ENCODE measurements around the gene GGA2.
"Not testable (repeated sequence)": the region's sequence is repeated elsewhere in the genome, so short reads cannot be mapped to it uniquely, and the experiment has no call there.

GGA2 gene, protein sequence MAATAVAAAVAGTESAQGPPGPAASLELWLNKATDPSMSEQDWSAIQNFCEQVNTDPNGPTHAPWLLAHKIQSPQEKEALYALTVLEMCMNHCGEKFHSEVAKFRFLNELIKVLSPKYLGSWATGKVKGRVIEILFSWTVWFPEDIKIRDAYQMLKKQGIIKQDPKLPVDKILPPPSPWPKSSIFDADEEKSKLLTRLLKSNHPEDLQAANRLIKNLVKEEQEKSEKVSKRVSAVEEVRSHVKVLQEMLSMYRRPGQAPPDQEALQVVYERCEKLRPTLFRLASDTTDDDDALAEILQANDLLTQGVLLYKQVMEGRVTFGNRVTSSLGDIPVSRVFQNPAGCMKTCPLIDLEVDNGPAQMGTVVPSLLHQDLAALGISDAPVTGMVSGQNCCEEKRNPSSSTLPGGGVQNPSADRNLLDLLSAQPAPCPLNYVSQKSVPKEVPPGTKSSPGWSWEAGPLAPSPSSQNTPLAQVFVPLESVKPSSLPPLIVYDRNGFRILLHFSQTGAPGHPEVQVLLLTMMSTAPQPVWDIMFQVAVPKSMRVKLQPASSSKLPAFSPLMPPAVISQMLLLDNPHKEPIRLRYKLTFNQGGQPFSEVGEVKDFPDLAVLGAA

DNA sequence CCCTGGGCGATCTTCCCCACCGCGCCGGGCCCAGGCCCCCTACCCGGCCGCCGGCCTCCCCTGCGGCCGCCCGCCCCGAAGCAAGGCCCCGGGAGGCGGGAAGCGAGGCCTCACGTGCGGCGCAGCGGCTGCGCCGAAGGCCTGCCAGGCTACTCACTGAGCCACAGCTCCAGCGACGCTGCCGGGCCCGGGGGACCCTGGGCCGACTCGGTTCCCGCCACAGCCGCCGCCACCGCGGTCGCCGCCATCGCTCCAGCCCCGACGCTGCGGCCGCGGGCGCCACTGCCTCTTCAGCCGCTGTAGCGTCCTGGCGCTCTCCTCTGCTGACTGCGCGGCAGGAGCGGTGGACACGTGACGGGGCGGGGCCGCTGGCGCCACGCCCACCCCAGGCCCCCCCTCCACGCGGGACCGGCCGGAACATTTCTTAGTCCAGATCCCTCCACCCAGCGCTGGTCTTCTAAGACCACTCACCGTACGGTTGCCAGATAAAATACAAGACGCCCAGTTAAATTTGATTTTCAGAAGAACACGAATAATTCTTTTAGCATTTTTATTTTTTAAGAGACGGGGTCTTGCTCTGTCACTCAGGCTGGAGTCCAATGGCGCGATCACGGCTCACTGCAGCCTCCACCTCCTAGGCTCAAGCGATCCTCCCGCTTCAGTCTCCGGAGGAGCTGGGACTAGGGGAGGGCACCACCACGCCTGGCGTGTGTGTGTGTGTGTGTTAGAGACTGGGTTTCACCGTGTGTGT lies at the start of gene GGA2:
Gene GGA2 (minus strand): TSS at position 331 of the 751 bp plus-strand sequence. CDS start 83 bp downstream, at position 248.
- peak; percentile 57 for DNase-seq

DNA sequence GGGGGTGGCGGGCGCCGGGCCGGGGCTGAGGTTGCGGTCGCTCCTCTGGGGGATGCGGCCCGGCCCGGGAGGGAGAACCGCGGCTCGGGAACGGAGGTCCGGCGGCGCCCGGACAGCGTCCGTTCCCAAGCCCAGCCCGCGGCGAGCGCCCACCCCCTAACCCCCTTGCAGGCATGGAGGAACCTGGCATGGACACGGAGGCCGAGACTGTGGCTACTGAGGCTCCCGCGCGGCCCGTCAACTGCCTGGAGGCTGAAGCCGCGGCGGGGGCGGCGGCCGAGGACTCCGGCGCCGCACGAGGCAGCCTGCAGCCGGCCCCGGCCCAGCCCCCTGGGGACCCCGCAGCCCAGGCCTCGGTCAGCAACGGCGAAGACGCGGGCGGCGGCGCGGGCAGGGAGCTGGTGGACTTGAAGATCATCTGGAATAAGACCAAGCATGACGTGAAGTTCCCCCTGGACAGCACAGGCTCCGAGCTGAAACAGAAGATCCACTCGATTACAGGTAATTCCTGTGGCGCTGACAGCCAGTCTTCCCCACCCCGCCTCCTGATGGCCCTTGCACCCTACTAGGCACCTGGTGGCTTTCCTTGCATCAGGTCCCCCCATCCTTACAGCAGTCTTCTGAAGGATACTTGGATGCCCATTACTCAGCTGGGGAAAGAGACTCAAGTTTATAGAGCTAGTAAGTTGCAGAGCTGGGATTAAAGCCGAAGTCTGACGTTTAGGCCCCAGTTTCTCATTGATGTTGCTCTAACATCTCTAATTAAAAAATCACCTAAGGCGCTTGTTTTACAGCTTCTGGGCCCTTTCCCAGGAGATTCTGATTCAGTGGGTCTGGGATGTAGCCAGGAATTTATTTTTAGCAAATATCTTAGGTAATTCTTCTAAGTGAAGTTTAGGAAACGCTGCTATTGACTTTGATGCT lies 47.7 kb upstream of the GGA2 start:
- no peak for DNase-seq

DNA sequence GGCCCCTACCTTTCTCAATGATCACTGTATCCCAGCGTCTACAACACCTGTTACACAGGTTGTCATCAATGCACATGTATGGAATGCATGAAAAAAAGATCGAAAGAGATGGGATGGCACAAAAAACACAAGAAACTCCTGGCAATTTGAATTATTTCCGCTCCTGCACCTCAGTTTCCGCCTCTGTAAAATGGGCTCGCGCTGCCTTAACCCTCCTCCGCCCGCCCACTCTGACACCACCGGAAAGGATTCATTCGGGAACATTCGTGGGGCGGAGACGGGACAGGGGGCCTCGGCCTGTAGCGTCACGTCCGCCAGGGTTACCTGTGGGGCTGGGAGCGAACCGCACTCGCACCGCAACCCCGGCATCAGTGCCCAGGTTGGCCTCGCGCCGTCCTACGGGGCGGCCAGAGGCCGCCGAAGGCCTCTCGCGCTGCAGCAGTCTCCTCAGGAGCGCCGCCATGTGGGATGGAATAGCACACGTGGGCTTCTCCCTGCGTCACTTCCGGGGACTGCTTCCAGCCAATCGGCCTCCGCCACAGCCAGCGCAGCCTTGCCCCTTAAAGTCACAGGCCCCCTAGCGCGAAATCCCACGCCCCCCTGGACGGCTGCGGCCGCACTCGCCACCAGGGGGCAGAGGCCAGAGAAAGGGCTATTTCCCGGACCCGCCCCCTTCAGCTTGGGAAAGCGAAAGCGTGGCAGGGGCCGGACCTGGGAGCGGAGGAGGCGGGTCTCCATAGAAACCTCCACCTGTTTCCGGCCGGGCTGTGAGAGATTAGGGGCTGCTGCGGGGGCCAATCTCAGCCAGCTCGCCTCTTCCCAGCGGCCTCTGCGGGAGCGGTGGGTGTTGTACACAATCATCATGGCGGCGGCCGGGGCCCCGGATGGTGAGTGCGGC lies 46.8 kb upstream of the GGA2 start, which contains the start of the genes EARS2 and UBFD1:
Gene EARS2 (minus strand): TSS at position 470 of the 898 bp plus-strand sequence. CDS start 7 bp downstream, at position 463.
Gene UBFD1 (plus strand): TSS at position 847 of the 898 bp plus-strand sequence. CDS start 16 bp downstream, at position 863.
- DNase-seq = peak; percentile 97

DNA sequence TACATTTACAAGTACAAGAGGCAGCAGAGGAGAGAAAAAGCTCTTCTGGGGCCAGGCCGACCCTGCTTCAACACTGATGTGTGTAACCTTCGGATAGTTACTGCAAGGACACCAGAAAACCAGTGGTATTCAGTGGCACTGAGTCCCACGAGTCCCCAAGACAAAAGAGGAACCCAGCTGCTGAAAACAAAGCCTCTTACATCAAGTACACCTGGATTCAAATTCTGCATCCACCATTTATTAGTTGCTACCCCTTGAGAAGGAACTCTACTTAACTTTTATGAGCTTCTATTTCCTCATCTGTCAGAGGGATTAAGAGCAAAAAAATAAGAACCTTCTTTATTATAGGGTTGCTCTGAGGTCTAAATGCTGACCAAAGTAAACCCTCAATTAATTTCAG lies 44.2 kb upstream of the GGA2 start:
- DNase-seq = no peak

DNA sequence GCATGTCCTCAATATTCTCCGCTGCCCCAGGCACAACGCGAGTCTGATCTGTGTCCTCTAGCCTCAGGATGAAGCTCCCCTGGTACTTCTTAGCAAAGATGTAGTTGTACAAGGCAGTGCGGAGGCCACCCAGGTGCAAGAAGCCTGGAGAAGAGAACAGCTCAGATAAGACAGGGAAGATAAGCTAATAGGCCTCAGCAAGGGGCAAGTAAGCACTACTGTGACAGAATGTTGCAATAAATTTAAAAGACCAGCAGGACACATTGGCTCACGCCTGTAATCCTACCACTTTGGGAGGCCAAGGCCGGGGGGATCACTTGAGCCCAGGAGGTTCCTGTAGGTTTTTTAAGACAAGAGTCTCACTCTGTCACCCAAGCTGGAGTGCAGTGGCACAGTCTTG lies 41.9 kb upstream of the GGA2 start:
- DNase-seq = no peak

DNA sequence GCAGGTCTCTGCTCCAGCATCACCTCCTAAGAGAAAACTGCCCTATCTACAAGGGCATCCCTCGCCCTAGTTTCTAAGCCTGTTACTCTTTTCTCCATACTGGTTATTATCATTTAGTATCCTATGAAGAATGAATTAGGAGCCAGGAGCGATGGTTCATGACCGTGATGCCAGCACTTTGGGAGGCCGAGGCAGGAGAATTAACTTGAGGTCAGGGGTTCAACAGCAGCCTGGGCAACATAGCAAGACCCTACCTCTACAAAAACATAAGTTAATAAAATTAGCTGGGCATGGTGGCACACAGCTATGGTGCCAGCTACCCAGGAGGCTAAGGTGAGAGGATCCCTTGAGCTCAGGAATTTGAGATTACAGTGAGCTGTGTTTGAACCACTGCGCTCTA lies 39.6 kb upstream of the GGA2 start:
- DNase-seq = no peak

DNA sequence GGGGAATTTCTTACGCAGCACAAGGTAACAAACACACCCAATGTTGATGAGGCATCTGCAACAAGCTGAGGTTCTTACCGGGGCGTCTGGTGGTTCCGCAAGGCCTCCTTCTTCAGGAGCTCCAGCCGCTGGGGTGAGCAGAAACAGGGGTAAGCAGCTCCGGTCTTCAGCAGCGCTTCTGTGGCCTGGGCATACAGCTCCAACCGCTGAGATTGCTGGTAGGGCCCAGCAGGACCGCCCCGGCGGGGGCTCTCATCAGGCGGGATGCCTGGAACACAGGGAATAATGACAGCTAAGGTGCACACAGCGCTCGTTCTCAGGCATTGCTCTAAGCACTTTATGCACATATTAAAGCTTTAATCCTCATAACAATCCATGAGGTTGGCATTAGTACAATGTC lies 34.1 kb upstream of the GGA2 start:
- no peak for DNase-seq

DNA sequence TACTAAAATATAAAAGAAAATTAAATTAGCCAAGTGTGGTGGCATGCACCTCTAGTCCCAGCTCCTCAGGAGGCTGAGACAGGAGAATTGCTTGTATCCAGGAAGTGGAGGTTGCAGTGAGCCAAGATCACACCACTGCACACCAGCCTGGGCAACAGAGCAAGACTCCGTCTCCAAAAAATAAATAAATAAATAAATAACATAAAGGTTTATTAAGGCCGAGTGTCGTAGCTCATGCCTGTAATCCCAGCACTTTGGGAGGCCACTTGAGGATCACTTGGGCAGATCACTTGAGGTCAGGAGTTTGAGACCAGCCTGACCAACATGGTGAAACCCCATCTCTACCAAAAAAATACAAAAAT lies 30.5 kb upstream of the GGA2 start:
- DNase-seq = not testable (repeated sequence)

DNA sequence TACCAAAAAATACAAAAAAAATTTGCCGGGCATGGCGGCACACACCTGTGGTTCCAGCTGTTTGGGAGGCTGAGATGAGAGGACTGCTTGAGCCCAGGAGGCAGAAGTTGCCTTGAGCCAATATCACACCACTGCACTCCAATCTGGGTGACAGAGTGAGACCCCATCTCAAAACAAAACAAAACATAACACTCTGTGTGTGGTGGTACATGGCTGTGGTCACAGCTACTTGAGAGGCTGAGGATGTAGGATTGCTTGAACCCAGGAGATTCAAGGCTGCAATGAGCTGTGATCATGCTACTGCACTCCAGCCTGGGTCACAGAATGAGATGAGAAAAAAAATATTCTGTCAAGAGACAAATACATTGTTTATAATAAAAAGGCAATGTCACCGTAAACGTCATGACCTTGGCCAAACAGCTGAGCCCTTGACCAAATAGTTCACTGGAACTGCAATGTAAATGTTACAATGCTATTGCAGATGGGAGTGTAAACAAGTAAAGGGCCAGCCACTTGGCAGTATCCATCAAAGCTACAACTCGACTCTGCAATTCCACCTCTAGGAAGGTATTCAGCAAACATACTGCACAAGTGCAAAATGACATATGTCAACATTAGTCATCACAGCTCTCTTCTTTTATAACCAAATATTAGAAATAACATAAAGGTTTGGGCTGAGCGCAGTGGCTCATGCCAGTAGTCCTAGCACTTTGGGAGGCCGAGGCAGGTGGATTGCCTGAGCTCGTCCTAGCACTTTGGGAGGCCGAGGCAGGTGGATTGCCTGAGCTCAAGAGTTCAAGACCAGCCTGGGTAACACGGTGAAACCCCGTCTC lies 29.9 kb upstream of the GGA2 start:
- DNase-seq = no peak

DNA sequence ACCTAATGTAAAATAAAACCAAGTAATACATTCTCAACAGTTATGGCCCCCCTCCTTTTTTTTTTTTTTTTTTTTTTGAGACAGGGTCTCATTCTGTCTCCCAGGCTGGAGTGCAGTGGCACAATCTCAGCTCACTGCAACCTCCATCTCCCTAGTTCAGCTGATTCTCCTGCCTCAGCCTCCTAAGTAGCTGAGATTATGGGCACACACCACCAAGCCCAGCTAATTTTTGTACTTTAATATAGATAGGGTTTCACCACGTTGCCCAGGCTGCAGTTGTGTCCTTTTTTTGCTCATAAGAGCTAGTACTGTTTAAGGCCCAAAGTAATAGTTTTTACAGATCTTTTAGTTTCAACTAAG lies 28.6 kb upstream of the GGA2 start:
- DNase-seq = no peak

DNA sequence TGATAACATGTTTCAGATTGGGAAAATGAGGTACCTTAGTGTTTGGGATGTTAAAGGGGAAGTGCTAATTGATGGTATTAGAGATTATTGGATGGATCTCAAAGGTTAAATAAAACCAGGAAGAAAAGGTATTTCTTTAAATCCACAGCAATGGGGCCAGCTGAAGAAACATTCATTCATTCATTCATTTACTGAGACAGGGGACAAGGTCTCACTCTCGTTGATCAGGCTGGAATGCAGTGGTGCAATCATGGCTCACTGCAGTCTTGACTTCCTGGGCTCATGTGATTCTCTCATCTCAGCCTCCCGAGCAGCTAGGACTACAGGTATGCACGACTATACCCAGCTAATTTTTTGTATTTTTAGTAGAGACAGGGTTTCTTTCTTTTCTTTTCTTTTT lies 27.1 kb upstream of the GGA2 start:
- no peak for DNase-seq

DNA sequence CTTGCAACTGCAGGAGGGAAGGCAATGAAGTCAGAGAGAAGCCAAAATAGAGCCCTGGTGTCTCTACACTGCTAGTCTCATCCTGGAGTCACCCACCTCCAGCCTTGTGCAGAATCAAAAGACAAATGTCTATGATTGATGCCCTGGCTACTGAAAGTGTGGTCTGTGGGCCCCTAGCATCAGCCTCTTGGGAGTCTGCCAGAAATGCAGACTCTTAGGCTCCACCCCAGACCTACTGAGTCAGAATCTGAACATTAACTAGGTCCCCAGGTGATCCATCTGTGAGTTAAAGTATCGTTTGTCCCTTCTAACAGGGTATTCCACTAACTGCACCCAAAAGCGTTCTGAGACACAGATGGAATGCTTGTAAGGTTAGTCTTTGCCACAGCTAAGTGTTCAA lies 25.6 kb upstream of the GGA2 start:
- no peak for DNase-seq

DNA sequence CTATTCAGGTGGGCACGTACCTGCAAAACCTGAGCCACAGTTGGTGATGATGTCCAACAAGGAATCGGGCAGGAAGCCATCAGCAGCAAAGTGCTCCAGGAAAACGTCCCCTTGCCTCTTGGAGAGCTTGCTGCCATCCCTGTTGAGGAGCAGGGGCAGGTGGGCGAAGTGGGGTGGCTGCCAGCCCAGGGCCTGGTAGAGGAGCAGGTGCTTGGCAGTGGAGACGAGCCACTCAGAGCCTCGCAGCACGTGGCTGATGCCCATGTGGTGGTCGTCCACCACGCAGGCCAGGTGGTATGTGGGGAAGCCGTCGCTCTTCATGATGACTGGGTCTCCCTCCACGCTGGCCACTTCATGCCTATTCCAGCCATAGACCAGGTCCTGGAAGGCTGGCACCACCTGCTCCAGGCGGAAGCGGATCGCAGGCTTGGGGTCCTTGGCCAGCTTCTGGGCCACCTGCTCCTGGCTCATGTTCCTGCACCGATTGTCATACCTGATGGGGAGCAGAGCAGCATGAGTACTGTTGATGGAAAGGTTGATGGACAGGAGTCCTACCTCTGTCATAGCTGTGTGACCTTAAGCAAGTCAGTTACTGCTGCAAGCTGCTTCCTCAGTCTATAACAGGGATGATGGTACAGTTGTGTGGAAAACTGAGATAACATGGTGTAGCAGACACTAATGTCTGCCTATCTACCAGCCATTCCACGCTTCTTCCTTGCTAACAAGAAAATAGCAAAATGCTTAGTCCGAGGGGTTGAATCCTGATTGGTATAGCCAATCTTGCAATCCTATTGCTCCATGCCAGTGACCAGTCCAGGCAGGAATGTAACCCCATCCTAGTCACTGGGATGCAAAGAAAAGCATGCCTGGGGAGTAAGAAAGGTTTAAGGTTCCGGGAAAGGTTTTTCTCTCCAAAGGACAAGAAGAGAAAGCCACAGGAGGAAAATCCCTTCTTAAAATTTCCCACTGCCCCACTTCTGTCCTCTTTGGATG lies 24.9 kb upstream of the GGA2 start:
- DNase-seq = no peak

DNA sequence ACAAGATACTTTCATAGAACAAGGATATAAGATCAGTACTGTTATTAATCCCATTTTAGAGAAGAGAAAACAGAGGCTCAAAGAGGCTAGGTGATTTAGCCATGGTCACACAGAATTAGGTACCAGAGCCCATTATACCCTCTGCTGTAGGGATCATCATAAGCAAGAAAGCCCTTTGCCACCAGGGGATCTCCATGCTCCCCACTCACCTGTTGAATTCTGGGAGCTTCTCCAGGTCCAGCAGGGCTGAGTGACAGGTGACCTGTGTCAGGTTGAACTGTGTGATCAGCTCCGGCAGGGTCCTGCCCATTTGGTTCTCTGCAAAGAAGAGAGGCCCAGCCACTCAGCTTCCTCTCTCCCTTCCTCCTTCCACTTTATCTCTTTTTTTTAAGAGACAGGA lies 22.2 kb upstream of the GGA2 start:
- no peak for DNase-seq

DNA sequence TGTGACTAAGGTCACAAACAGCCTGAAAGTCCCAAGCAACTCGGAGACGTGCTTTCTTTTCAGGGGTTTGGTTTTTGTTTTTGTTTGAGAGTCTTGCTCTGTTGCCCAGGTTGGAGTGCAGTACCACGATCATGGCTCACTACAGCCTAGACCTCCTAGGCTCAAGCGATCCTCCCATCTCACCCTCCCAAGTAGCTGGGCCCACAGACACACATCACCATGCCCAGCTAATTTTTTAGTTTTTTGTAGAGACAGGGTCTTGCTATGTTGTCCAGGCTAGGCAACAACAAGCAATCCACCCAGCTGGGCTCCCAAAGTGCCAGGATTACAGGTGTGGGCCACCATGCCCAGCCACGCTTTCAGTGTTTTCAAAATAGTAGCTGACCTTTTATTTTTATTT lies 19.8 kb upstream of the GGA2 start:
- DNase-seq = no peak

DNA sequence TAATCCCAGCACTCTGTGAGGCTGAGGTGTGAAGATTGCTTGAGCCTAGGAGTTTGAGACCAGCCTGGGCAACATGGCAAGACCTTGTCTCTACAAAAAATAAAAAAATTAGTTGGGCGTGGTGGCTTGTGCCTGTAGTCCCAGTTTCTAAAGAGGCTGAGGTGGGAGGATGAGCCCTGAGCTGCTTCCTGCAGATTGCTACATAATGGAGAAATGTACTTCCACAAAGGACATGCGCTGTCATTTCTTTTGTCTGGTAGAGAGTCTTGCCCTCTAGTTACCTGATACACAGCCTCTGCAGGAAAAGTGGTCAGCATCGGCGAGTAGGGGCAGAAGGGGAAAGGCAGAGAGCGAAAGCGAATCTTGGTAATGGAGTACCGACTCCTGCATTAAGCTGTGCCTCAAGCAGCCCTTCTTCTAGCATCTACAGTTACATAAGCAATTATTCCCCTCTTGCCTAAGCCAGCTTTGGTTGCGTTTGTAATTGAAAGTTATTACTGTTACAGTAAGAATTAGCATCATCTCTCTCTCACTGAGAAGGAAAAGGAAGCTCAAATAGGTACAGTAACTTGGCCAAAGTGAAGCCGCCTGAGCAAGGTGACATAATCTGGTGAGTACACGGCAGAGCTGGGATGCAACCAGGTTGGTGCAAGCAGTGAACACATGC lies 18.5 kb upstream of the GGA2 start:
- no peak for DNase-seq

DNA sequence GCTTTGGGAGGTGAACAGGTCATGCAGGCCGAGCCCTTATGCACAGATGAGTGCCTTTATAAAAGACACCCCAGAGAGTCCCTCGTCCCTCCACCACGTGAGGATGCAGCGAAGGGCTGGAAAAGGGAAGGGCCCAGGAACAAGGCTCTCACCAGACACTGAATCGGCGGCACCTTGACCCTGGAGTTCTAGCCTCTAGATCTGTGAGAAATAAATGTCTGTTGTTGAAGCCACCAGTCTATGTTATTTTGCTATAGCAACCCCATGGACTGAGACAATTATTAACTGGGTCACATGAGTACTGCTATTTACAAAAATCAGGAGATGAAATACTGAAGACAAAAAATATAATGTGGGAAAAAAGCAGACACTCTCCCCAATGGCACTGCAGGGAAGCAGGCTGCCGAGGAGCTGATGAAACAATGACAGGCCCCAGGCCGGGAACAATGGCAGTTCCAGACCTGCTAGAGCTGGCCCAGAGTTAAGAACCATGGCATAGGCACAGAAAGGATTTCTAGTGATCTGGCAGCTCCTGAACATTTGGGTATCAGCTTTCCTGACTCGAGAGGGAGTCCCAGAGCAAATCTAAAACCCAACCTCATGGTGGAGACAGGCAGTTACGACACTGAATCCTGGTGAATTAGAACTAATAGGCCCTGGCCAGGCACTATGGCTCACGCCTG lies 17.8 kb upstream of the GGA2 start:
- no peak for DNase-seq

DNA sequence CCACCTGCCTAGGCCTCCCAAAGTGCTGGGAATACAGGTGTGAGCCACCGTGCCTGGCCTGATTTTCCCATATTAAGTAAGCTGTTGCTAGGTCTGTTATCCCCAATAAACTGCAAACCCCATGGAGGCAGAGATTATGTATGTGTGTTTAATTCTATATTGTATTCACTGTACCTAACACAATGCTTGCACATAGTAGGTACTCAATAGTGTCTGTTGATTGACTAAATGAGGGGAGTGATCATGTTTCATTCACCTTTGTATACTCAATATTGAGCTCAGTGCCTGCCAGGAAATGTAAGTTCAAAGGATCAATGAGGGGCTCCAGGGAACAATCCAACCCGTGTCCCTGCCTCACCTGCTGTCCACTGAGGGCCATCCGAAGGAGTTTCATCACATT lies 14.6 kb upstream of the GGA2 start:
- DNase-seq = no peak

All from NCI-H1092 (cell line).